Kidney (tissue), 14 donors: ENCODE data around the gene WNT7A. TPM values are rescaled to one million over a fixed set of nuclear protein-coding genes. Genes with fewer than 3 reads are reported as not detected.

Source experiments
- DNase-seq, 5 donors: peaks; one replicate each; pipeline ENCODE4 v3.0.0-alpha.2; 2013 to 2020
- FAIRE-seq: peaks from 2 replicates; lab custom pipeline; 2012; peaks lifted over from hg19 to GRCh38; lab: Jason Lieb, UNC
- H3K27ac ChIP-seq, 2 donors: one replicate each; pipeline ENCODE4 v1.7.0; 2013; ENCODE audit warnings: low read depth in 2 of 2, low read length in 2 of 2, inconsistent platforms in 1 of 2
- H3K27me3 ChIP-seq: one replicate; pipeline ENCODE4 v1.7.1; 2013; ENCODE audit warnings: low read length, inconsistent platforms; ENCODE audit not compliant: control insufficient read depth, insufficient read depth
- H3K36me3 ChIP-seq, 3 donors: one replicate each; pipeline versions ENCODE4 v1.7.0 to v1.7.1; 2013; ENCODE audit warnings: low read length in 3 of 3, control low read depth in 1 of 3, inconsistent platforms in 1 of 3; ENCODE audit not compliant: insufficient read depth in 3 of 3, control insufficient read depth in 2 of 3
- H3K4me1 ChIP-seq, 3 donors: one replicate each; pipeline versions ENCODE4 v1.7.0 to v1.7.1; 2013; ENCODE audit warnings: low read length in 3 of 3, inconsistent platforms in 1 of 3, low read depth in 1 of 3; ENCODE audit not compliant: control insufficient read depth in 2 of 3, insufficient read depth in 2 of 3
- H3K4me3 ChIP-seq, 3 donors: one replicate each; pipeline versions ENCODE4 v1.7.0 to v1.8.1; 2013; ENCODE audit warnings: low read length in 3 of 3, control low read depth in 1 of 3, inconsistent platforms in 1 of 3
- H3K9ac ChIP-seq, 3 donors: one replicate each; pipeline versions ENCODE4 v1.7.0 to v1.7.1; 2013; ENCODE audit warnings: low read length in 3 of 3, control low read depth in 1 of 3, inconsistent platforms in 1 of 3
- H3K9me3 ChIP-seq, 3 donors: one replicate each; pipeline versions ENCODE4 v1.7.0 to v1.7.1; 2013; ENCODE audit warnings: low read length in 3 of 3, control low read depth in 1 of 3, inconsistent platforms in 1 of 3; ENCODE audit not compliant: control insufficient read depth in 2 of 3, insufficient read depth in 1 of 3
- CTCF ChIP-seq: IDR thresholded peaks from 3 replicates; pipeline ENCODE4 v1.5.1; 2012; ENCODE audit warnings: mild to moderate bottlenecking, moderate library complexity, borderline replicate concordance; ENCODE audit not compliant: insufficient read depth; ENCODE audit errors: extremely low read depth
- intact Hi-C: fragments of 100-400 bp; cut with DNase I; formaldehyde crosslinking; loops from one replicate; pipeline ENCODE4 v1.11.1; 2022
- polyA plus RNA-seq: library from polyadenylated mRNA; stranded (reverse); fragments of 350-450 nt; fragmentation: Illumina TruSeq; extraction: RNeasy Lipid Tissue Mini Kit (QIAGEN cat#74804); gene quantifications from one replicate; pipeline ENCODE4 v1.2.3, GENCODE V29; 2014; ENCODE audit warnings: low read depth, low replicate concordance; ENCODE audit not compliant: insufficient read depth
- total RNA-seq: library from RNA; stranded (reverse); fragmentation: NEBNext Ultra II Directional; extraction: Animal tissue kit (Norgen Biotek cat#: 25700); gene quantifications from one replicate; pipeline ENCODE4 v1.2.1, GENCODE V29; 2021
- donor health status: control.
- donor health status: control.
- donor health status: control.
- donor health status: control.
- donor health status: control.
- donor health status: DM: yes; HTN: yes; CAD: no.
- donor health status: Normal renal cell carcinoma (clear cell type).

The WNT7A gene
- total and polyA plus RNA-seq, 2 donors from 2014 or later: 0.13 to 3.3 TPM

- Histone ChIP-seq H3K36me3 (no peaks in the 10 kb centered on the region), H3K4me3 (no peak overlapping the region), H3K4me1 (no peaks in the 10 kb centered on the region), H3K27me3 (no peaks in the 10 kb centered on the region), H3K27ac (no peak overlapping the region), H3K9me3 (no peaks in the 10 kb centered on the region), H3K9ac (no peak overlapping the region)
- FAIRE-seq (no peak), DNase-seq (peak in 1 of 5 donors; percentile 10)
- intact Hi-C loops: no loop called here
- no peak for TF ChIP-seq CTCF
These were observed 14.8 kb downstream of the WNT7A start for GRCh38 chr3:13865106-13865505.

DNA sequence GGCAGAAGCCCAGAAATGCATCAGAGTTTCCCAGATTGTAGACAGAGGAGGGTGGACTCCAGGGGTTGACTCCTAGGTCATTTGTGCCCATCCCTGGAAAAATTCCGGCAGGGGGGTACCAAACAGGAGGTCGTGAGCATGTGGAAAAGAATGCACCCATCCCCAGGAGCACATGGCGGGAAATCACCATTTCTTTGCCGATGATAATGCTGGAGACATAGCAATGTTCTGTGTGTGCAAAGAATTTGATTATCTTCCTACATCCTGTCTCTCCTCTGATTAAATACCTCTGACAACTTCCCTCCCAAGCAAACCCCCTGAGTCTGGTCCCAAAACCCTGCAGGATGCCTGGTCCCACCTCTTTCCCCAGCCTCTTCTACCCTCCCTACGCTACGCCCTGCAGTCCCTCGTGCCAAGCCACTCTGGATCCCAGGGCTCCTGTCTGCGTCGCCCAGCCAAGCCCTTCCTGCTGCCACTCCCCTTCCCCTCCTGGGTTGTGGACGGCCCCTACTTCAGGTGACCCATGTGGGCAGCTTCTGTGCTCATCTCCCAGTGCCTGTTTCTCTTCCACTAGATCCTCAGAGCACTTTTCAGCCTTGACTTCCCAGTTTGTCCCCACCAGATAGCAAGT lies 15.8 kb downstream of the WNT7A start:
- no peaks in the 10 kb centered on the region for H3K36me3 ChIP-seq

GRCh38 chr3:13863382-13863952 lies 16.4 kb downstream of the WNT7A start:
- H3K4me3 ChIP-seq: no peak overlapping the region
- H3K27me3 ChIP-seq: no peaks in the 10 kb centered on the region
- no peak overlapping the region for H3K9ac ChIP-seq
- H3K36me3 ChIP-seq: no peaks in the 10 kb centered on the region
- intact Hi-C loops: no loop called here
- TF ChIP-seq CTCF: no peak
- no peak overlapping the region for H3K27ac ChIP-seq
- DNase-seq (peak in 1 of 5 donors; percentile 7), FAIRE-seq (no peak)
- no peaks in the 10 kb centered on the region for H3K9me3 ChIP-seq
- H3K4me1 ChIP-seq: no peaks in the 10 kb centered on the region

More for the DNA sequence above, 15.8 kb downstream of the WNT7A start:
- no peak overlapping the region for H3K27ac ChIP-seq
- no peaks in the 10 kb centered on the region for H3K4me1 ChIP-seq
- H3K9ac ChIP-seq: no peak overlapping the region
- no peak for TF ChIP-seq CTCF
- peak in 1 of 5 donors; percentile 37 for DNase-seq
- H3K9me3 ChIP-seq: no peaks in the 10 kb centered on the region
- FAIRE-seq: no peak
- H3K27me3 ChIP-seq: no peaks in the 10 kb centered on the region
- H3K4me3 ChIP-seq: no peak overlapping the region
- intact Hi-C loops: no loop called here

GRCh38 chr3:13861461-13861860 lies 18.4 kb downstream of the WNT7A start:
- Histone ChIP-seq H3K36me3 (no peaks in the 10 kb centered on the region), H3K9ac (no peak overlapping the region), H3K9me3 (no peaks in the 10 kb centered on the region), H3K27ac (no peak overlapping the region), H3K4me1 (no peaks in the 10 kb centered on the region), H3K4me3 (no peak overlapping the region), H3K27me3 (no peaks in the 10 kb centered on the region)
- no peak for FAIRE-seq
- DNase-seq: peak in 1 of 5 donors; percentile 52
- intact Hi-C loops: no loop called here
- no peak for TF ChIP-seq CTCF
